Stimulated activated CD4-positive, alpha-beta T cell treated with anti-CD3 and anti-CD28 coated beads, Interleukin-2, amount 100 ng/mL, for 24 hours (primary cell): Measurements from ENCODE around the gene CACNA1F.

Experiments used
- DNase-seq, 2 donors: peaks; one replicate each; pipeline ENCODE4 v3.0.0-alpha.2; 2020

CACNA1F gene

DNA sequence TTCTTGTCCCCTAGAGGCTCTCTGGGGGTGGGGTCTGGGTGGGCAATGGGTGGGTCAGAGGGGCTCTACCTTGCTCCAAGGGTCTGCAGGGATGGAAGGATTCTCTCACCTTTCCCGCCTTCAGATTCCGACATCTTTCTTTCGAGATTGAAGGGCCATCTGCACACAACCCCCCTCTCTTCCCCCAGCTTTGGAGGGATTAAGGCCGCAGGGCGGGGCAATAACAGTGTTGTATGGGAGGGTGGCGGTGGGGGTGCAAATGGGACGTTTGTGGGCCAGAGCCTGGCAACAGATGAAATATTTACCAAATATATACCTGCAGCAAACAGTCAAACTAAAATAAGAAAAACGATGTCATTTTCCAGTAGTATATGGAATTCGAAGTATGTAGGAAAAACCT, at the start of gene CACNA1F:
Gene CACNA1F, minus strand, starts transcription at position 165 of the 400 bp plus-strand sequence. Its CDS starts 31 bp downstream, at position 134.
- DNase-seq: no peak

DNA sequence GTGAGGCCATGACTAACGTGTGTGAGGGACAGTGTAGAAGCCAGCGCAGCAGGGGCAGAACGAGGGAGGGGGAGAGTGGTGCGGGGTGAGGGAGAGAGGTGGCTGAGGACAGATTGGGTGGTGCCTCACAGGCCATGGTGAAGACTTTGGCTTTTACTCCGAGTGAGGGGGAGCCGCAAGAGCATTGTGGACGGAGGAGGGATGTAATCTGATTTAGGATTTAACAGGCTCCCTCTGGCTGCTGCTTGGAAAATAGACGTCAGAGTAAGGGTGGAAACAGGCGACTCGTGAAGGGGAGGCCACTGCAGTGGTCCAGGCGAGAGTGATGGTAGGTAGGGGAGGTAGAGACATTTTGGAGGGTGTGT, 49.5 kb upstream of the CACNA1F start:
- no peak for DNase-seq

DNA sequence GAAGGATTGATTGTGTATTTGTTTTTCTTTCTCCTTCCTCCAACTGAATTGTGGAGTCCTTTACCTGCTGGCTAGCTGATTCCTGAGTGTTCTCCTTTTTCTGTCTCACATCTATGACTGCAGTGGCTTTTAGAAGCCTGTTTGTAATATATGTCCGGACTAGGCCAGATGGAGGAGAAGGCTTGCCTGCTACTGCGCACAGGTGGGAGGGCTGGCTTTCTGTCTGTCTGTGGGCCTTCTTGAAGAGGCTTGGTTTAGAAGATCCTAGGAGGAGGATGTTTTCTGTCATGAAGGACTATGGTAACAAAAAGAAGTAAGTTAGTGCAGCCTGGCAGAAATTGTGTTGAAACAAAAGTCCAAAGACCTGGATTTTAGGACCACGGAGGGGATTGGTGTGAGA, 44.9 kb upstream of the CACNA1F start:
- DNase-seq: no peak

DNA sequence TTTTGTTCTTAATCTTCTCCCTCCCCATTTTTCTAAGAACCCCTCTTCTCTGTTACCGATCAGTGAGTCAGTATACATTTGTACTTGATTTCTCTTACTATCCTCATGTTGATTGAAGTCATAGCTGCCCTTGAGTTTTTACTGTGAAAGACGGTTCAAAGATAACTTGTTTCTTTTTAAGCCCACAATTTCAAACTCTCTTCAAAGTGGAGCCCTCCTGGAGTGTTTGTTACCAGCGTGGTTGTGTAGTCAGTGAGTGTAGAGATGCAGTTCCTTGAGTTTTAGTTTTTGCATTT, 44.3 kb upstream of the CACNA1F start:
- no peak for DNase-seq

DNA sequence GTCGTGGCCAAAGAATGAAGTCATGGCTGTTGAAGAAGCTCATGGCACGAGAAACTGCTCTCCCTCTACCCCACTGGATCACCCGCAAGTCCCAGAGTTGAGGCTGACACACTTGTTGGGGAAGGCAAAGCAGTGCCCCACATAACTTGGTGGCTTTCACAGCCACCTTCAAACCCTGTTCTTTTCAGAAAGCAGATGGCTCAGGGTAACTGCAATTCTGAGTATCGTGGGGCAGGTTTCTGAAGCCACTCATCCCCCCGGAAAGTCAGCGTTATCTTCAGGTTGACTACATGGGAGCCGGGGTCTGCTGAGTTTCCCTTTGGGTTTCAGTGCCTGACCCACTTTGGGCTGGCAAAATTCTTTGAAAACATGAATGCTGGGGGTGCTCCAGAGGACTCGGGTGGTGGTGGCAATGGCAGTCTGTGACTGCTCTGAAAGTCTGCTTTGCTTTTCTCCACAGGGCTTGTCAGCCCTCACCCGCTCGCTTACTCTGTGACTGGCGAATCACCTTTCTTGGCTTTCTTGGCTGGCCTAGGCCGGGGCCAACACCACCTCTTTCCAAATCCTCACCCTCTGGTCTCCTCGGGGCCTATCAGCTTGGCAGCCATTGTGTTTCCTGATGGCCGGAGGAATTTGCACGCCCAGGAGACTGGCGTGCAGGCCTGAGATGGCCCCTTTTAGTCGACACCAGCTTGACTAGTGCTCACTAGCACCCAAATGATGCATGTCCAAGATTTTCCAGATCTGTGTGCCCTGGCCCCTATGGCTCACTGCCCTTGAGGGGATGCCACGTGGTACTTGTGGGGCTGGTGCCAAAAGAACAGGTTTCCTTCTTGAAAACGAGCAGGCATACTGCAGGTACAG, 43.8 kb upstream of the CACNA1F start:
- peak in 1 of 2 donors; percentile 21 for DNase-seq

DNA sequence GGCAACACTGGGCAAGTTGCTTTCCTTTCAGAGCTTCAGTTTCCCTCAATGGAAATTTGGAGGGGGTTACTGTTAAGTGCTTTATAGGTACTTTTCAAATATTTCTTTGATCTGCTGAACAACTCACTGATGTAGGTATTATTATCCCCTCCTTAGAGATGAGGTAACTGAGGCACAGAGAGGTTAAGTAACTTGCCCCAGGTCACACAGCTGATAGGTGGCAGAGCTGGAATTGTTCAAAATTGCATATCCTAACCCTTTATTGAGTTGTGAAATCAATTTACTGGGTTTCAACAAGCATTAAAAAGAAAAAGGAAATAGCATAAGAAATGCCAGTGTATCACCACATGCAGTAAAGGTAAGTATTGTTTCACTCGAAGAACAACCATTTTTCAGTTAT, 43.1 kb upstream of the CACNA1F start:
- DNase-seq: no peak

DNA sequence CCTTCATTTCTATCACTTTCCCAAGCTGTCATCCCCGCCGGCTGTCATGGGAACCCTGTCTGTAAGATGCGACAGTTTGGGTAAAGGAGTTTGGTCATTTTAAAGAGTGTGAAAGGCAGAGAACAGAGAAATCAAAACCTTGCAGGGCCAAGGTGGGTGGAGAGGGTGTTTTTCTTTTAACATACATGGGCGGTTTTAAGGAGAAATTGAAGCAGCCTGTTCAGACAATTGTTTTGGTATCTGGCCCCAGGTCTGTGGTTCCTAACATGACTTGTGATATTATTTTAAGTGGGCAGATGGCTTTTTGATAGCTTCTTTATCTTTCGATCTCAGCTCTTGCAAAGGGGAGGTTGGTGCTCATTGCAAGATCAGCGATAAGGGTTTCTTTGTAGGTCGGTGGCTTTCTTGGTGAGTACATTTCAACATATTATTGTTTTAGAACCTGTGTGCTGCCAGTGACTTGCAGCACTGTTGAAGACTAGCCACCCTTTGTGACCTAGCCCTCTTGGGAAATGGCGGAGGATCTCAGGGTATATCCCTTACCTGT, 40.1 kb upstream of the CACNA1F start:
- DNase-seq: peak; percentile 44 to 51

DNA sequence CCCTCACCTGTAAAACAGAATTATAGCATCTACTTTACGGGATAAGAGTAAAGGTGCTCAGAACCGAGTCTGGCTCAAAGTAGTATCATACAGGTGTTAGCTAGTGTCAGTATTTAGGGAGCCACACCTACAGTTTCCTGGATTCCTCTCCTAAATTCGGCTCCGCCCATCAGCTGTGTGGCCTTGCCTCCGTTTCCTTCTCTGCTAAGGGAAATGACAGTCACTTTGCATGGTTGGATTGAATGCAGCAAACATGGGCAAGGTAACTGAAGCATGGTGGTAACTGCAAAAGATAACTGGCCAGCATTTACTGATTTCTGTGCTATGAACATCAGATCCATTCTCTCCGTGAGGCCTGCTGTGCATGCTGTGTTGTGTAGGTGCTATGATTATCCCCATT, 39.3 kb upstream of the CACNA1F start:
- no peak for DNase-seq

DNA sequence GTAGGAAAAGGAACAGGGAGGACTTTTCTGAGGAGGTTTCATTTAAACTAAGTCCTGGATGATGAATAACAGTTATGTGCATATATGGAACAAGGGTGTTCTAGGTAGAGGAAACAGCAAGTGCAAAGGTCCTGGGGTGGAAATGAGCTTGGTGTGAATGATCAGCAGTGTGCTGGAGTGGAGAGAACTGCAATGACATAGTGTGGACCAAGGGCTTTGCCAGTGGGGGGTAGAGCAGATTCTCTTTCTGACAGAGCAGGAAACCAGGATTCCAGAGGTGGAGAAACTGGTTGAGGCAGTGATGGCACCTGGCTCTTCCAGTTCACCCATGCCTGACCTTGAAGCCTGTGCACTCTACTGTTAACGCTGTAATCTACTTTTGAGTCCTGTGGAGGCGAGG, 38.2 kb upstream of the CACNA1F start:
- DNase-seq: peak in 1 of 2 donors; percentile 20

DNA sequence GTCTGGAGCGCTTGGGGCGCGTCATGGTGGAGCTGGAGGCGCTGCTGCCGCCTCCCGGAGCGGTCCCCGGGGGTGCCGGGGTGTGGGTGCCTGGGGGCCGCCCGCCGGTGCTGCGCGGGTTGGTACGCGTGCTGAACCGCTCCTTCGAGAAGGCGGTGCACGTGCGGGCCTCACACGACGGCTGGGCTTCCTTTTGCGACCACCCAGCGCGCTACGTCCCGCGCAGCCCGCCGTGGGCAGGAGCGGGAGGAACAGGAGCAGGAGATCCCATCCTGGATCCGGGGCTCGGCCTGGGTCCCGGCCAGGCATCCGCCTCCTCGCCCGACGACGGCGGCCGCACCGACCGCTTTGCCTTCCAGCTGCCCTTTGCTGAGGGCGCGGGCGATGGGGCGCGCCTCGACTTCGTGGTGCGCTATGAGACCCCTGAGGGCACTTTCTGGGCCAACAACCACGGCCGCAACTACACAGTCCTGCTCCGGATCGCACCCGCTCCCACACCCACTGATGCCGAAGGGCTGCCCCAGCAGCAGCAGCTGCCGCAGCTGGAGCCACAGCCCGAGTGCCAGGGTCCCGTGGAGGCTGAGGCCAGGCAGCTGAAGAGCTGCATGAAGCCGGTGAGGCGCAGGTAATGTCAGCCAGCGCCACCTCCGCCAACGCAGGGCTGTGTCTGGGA, 37.2 kb upstream of the CACNA1F start:
- DNase-seq: no peak

DNA sequence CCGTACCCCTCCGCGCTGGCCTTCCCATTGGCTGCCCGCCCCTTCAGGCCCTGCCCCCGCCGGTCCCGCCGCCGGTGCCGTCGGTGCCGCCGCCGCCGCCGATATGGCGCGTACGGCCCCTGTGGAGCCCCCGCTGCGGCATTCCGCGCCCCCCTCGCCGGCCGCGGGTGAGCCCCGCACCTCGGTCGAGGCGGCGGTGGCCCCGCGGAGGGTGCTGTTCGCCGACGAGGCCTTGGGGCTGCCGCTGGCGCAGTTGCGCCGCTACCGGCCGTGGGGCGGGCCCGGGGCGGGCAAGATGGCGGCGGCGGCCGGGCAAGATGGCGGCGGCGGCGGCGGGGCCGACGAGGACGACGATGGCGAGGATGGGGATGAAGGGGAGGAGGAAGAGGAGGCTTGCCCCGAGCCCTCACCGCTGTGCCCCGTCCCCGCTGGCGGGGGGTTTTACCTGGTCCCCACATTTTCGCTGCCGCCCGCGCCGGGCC, 36.7 kb upstream of the CACNA1F start, which contains the start of gene PPP1R3F:
Gene PPP1R3F, plus strand, starts transcription at position 27 of the 482 bp plus-strand sequence. Its CDS starts 77 bp downstream, at position 104.
- peak in 1 of 2 donors; percentile 42 for DNase-seq

DNA sequence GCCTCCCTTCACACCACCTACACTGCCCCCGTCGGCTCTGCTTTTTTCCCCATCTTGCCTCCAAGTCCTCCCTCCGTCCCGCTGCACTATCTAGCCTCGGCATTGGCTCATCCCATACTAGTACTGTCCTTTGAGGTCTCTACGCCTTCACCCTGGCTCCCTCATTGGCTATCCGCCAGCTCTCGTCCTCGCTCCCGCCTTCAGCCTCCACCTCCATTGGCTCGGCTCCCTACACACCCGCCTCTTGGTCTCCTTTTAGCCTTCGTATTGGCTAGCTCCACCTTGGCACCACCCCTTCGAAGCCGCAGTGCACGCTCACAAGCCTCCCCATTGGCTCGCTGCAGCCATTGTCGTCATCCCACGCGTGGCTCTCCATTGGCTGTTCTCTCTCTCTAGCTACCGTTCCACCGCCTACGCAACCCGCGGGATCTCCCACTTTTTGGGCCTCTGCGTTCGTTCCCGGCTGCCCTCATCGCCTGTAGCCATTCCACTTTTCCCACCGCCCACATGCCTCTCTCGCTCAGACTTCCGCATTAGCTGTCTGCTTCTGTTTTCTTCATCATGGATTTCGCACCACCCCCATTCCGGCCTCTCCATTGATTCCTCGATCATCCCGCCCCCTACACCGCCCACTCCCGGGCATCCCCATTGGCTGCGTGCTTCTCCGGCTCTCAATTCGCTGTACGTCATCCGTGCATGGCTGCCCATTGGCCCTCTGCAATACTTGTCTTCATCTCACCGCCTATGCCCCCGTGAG, 36.0 kb upstream of the CACNA1F start:
- peak; percentile 92 to 96 for DNase-seq

DNA sequence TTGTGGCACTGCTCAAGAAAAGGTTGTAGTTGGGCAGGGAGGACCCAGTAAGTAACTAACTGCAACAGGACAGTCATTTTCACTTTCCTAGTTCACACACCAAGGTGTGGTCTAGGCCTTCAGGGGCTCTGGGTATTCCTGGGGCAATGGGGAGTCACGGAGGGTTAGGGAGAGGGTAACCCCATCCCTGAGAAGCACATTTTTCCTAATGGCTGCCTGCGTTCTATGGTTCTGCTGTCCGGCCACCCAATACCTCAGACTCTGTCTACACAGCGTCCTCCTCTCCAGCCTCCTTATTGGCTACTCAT, 35.5 kb upstream of the CACNA1F start:
- no peak for DNase-seq

DNA sequence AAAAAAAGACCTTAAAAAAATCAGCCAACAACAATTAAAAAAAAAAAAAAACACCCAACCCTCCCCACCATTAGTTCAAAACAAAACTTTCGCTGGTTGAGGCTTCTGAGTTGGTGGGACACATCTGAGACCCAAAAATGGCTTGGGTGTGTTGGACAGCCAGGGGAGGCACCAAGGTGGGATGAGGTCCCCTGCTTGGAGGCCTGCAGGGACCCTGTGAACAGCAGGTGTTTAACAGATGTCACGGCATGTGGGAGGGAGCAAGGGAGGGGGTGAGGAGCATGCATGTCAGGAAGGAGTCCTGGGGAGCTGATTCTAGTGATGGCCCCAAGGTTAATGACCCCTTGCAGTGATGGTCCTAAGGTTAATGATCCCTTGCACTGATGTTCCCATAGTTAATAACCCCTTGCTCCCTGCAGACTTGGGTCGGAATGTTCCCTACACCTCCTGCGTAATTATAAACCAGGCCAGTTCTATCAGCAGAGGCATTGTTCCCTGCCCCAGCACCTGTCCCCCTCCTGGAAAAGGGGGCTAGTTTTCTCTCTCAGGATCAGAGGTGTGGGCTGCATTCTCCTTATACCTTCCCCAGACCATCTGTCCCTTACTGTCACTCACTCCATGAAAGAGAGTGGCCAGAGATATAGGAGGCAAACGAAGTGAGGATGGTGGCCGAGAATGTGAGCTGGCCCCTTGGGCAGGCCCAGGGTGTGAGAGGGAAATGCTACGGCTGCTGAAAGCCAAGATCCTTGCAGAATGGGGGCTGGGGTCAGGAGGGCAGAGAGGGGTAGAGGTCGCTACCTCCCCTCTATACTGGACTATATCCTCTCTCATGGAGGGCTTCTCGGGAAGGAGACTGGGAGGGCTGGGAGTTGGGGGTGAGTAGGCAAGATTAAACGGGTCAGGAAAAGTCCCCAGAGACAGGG, 33.6 kb upstream of the CACNA1F start:
- DNase-seq: no peak

DNA sequence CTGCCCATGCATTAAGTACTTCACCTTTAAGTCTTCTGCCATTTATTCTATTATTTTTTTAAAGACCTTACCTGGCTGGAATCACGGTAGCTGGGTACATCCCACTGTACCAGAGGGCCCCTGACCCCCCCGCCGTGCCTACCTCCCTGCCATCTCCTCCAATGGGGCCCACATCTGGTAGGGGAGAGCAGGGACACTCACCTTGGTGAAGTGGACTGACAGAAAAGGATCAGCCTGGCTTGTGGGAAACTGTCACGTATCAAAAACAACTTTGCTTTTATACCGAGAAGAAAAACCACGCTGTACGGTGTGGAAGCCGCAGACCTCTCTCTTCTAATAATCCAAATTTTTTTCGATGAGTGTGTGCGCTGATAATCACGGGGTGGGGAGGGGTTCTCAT, 31.3 kb upstream of the CACNA1F start, which contains the start of gene FOXP3:
Gene FOXP3, minus strand, starts transcription at position 251 of the 400 bp plus-strand sequence. CDS start 6,205 bp downstream, outside the sequence.
- DNase-seq: no peak

DNA sequence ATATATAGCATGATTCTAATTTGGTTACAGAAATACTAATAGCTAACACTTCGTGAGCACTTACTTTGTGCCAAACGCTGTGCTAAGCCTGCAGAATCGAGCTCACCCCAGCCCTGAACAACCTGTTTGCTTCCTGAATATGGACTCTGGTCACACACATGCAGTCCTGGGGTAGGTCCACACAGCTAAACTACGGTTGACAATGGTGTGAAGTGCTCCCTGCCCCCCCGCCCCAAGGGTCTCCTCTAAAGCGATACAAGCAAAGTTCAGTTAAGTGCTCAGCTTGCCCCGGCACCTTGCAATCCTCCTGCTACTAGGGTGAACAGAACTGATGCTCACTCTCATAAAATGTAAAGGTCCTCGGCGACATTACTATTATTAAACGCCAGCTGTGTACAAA, 30.5 kb upstream of the CACNA1F start:
- DNase-seq: no peak

DNA sequence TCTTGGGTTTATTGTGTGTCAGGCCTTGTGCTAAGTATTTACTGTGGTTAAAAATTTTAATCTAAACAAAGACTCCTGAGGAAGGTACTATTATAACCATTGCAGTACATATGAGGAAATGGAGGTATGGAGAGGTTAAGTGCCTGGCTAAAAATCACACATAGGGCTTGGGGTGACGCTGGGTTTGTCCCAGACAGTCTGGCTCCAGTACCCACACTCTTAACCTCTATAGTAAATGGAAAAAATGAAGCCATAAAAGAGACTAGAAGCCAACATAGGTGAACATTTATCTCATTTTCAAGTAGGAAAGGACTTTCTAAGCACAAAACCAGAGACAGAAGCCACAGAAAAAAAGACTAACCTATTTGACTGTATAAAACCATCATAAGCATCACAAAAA, 29.5 kb upstream of the CACNA1F start:
- no peak for DNase-seq

DNA sequence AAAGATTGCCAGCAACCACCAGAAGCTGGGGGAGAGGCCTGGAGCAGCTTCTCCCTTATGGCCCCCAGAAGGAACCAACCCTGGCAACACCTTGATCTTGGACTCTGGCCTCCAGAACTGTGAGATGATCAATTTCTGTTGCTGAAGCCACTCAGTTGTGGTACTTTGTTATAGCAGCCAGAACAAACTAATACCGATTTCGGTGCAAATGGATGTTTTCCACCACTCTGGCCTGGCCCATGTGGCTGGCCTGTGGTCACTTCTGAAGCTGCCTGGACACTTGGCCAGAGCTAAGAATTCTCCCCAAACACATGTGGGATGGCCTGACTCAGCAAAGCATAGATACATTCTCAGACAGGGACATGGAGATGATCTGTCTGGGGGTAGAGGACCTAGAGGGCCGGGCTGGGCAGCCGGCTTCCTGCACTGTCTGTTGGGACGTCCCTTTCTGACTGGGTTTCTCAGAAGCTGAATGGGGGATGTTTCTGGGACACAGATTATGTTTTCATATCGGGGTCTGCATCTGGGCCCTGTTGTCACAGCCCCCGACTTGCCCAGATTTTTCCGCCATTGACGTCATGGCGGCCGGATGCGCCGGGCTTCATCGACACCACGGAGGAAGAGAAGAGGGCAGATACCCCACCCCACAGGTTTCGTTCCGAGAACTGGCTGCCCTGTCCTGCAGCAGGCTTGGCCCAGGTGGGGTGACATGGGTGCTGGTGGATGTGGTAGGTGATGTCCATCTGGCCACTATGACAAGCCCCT, 27.3 kb upstream of the CACNA1F start:
- no peak for DNase-seq

DNA sequence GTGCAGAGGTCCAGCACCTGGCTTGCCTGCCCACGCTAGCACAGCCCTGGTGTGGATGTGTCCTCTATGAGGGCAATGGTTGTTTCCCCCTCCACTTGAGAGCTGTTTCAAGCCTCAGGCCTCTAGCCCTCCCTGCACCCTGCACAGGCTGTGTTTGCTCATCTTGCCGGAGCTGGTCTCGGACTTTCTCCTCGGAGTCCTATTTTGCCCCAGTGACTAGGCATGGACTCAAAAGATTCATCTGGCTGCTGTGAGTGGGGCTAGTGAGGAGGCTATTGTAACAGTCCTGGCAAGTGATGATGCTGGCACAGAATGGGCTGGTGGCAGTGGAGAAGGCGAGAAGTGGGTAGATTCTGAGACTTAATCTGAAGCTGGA, 25.6 kb upstream of the CACNA1F start:
- no peak for DNase-seq

DNA sequence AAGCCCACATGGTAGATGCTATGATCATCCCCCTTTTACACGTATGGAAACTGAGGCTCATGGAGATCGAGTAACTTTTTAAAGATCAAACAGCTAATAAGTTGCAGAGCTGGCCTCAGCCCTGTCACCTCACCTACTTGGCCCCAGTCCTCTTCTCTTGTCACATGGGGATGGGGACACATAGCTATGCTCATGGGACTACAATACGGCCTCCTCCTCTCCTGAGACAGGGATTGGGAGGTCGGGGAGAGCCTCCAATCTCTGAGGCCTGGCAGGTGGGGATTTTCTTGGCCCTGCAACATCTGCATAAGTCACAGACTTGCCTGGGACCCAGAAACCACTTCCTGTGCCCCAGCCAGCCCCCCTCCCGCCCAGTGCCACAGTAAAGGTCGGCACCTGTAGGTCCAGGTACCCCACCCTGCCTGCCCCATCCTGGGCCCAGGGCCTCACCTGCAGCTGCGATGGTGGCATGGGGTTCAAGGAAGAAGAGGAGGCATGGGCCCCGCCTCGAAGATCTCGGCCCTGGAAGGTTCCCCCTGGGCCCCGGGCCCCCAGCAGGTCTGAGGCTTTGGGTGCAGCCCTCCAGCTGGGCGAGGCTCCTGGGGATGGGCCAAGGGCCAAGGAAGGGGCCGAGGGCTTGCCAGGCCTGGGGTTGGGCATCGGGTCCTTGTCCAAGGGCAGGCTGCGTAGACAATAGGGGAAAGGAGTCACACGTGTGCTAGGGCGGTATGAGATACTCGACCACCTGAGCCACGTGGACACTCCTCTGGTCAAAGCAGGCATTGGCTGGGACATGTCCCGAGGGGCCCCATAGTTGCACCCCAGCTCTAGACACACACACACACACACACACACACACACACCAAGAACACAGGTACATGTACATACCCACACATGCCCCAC, 25.0 kb upstream of the CACNA1F start:
- no peak for DNase-seq
